Sigmoid colon (tissue), 4 donors: ENCODE results near the gene PCNT.

Experiments
- EP300 ChIP-seq, 4 donors: sonication (generic); formaldehyde crosslinking; IDR thresholded peaks; one replicate each; pipeline ENCODE4 v1.6.1; 2017; ENCODE audit warnings: antibody characterized with exemption in 4 of 4
- POLR2A ChIP-seq, 2 donors: fragments of 450-650 bp; IDR thresholded peaks; one replicate each; pipeline ENCODE4 v1.6.1; 2016; ENCODE audit warnings: antibody characterized with exemption in 2 of 2, mild to moderate bottlenecking in 2 of 2, moderate library complexity in 2 of 2
- POLR2AphosphoS5 ChIP-seq, 4 donors: sonication (generic); formaldehyde crosslinking; IDR thresholded peaks; one replicate each; pipeline ENCODE4 v1.6.1; 2017; ENCODE audit warnings: antibody characterized with exemption in 4 of 4
- TF ChIP-seq, protein P1 (sequence below), 4 experiments: fragments of 450-650 bp in 3 of 4; fragments of 200-600 bp in 1 of 4; IDR thresholded peaks; one replicate each; pipeline ENCODE4 v1.5.1; 2016 to 2019; ENCODE audit warnings: antibody characterized with exemption in 4 of 4, mild to moderate bottlenecking in 3 of 4, moderate library complexity in 2 of 4

DNA sequence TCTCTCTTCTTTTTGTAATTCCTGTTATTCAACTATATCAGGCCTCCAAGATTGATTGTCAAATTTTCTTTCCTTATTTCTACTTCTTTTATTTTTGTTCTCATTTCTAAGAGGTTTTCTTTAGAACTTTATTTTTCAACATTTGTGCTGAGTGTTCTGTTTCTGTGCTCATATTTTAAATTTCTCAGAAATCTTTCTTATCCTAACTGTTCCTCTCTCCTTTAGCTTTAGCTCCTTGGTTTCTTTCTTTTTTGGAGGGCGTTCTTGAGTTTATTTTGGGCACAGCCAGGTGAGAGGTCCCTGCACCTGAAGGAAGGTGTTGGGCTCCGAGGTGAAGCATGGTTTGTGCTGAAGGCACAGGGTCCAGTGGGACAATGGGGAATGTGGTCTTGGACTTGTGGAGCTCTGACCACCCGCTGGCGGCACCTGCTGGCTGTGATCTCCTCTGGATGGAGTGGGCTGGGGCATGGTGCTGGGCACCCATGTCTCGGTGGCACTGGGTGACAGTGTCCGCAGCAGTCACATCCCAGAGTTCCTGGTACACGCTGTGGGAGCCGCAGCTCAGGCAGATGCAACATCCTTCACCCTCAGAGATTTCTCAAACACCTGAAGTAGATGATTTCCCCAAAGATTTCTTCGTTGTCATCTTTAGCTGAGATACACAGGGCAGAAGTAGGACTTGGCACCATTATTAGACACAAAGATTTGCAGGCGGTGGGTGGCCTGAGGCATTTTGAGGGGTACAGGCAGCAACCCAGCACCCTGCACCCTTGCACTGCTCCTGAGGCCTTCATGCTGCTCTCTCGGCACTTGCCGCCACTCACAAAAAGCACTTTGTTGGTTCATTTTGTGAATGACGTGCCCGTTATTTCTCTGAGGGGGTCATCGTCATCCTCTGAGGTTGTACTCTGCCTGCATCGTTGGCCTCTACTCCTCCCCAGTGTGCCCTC lies 96.6 kb downstream of the PCNT start:
- TF ChIP-seq, protein P1, sequence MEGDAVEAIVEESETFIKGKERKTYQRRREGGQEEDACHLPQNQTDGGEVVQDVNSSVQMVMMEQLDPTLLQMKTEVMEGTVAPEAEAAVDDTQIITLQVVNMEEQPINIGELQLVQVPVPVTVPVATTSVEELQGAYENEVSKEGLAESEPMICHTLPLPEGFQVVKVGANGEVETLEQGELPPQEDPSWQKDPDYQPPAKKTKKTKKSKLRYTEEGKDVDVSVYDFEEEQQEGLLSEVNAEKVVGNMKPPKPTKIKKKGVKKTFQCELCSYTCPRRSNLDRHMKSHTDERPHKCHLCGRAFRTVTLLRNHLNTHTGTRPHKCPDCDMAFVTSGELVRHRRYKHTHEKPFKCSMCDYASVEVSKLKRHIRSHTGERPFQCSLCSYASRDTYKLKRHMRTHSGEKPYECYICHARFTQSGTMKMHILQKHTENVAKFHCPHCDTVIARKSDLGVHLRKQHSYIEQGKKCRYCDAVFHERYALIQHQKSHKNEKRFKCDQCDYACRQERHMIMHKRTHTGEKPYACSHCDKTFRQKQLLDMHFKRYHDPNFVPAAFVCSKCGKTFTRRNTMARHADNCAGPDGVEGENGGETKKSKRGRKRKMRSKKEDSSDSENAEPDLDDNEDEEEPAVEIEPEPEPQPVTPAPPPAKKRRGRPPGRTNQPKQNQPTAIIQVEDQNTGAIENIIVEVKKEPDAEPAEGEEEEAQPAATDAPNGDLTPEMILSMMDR (IDR thresholded peaks at IDR 0.05), result no peak
- TF ChIP-seq POLR2A (IDR thresholded peaks at IDR 0.05) (no peak), EP300 (IDR thresholded peaks at IDR 0.05) (no peak), POLR2AphosphoS5 (IDR thresholded peaks at IDR 0.05) (no peak)
